ENCODE results near the gene NCR1.

DNA sequence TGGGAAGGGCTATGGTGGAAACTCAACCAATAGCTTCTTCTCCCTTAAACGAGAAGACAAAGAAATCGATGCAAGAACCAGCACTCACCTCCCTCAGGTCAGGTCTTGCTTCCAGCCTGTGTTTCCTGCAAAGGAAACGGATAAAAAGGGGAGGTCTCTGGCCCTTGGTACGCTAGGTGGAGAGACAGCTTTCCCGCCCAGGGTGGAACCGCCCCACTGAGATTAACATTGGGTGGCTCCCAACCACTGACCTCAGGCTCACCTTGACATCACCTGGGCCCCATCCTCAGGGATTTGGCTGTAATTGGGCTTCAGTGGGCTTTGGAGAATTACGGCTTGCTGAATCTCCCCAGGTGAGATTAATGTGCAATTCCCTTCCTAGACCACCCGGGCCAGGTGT, 41.4 kb downstream of the NCR1 start, which contains the start of gene NLRP7:
- TF ChIP-seq POLR2A (IDR thresholded peaks at IDR 0.05), result no peak
- TF ChIP-seq, protein P1, sequence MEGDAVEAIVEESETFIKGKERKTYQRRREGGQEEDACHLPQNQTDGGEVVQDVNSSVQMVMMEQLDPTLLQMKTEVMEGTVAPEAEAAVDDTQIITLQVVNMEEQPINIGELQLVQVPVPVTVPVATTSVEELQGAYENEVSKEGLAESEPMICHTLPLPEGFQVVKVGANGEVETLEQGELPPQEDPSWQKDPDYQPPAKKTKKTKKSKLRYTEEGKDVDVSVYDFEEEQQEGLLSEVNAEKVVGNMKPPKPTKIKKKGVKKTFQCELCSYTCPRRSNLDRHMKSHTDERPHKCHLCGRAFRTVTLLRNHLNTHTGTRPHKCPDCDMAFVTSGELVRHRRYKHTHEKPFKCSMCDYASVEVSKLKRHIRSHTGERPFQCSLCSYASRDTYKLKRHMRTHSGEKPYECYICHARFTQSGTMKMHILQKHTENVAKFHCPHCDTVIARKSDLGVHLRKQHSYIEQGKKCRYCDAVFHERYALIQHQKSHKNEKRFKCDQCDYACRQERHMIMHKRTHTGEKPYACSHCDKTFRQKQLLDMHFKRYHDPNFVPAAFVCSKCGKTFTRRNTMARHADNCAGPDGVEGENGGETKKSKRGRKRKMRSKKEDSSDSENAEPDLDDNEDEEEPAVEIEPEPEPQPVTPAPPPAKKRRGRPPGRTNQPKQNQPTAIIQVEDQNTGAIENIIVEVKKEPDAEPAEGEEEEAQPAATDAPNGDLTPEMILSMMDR (IDR thresholded peaks at IDR 0.05 in 4 of 5, conservative IDR thresholded peaks at IDR 0.05 in 1 of 5), result no peak
